IMR-90 (cell line): Measurements from ENCODE around the gene HSPB9. TPM values are rescaled to one million over a fixed set of nuclear protein-coding genes. Genes with fewer than 3 reads are reported as not detected.

Experiments used
- ATAC-seq: fragments of 200-7000 bp; cut with Tn5 transposase; 2 replicates; pipeline ENCODE4 v1.9.1; 2020; ENCODE audit warnings: low read depth, mild to moderate bottlenecking, moderate library complexity
- BruUV-seq: library from RNA; stranded (reverse); fragments of 400-500 nt; replicated peaks from 2 replicates; lab custom pipeline; 2021; lab: Mats Ljungman, UMichigan
- CTCF ChIA-PET: fragments of 300-600 bp; formaldehyde crosslinking; extraction: SDS; loops from one replicate; lab custom pipeline; 2021; ENCODE audit warnings: antibody characterized with exemption; lab: Yijun Ruan, JAX
- POLR2A ChIA-PET: fragments of 300-600 bp; sonication (Branson Sonifier 250); formaldehyde crosslinking; loops from one replicate; lab custom pipeline; 2022; ENCODE audit warnings: antibody characterized with exemption; ENCODE audit not compliant: unreplicated experiment; lab: Charles Lee
- DNase-seq: peaks from one replicate; pipeline ENCODE4 v3.0.0; 2013
- H2AFZ ChIP-seq: replicated peaks from 2 replicates; pipeline ENCODE3; 2013; ENCODE audit warnings: low read length, mild to moderate bottlenecking; ENCODE audit not compliant: poor library complexity
- H2AK5ac ChIP-seq: 2 replicates; pipeline ENCODE4 v1.6.1; 2013; ENCODE audit warnings: low read depth, low read length, inconsistent platforms
- H2AK9ac ChIP-seq: replicated peaks from 2 replicates; pipeline ENCODE3; 2013; ENCODE audit warnings: mild to moderate bottlenecking, low read depth, low read length, moderate library complexity; ENCODE audit not compliant: poor library complexity
- H2BK120ac ChIP-seq: 2 replicates; pipeline ENCODE4 v1.6.1; 2013; ENCODE audit warnings: low read depth, low read length, inconsistent platforms
- H2BK15ac ChIP-seq: 3 replicates; pipeline ENCODE4 v1.6.1; 2013; ENCODE audit warnings: low read depth, low read length, inconsistent platforms
- H2BK20ac ChIP-seq: 2 replicates; pipeline ENCODE4 v1.6.1; 2013; ENCODE audit warnings: low read depth, mild to moderate bottlenecking, inconsistent platforms, low read length, moderate library complexity
- H2BK5ac ChIP-seq: 2 replicates; pipeline ENCODE4 v1.6.1; 2013; ENCODE audit warnings: mild to moderate bottlenecking, low read depth, low read length, inconsistent platforms; ENCODE audit not compliant: poor library complexity, severe bottlenecking
- H3K14ac ChIP-seq: replicated peaks from 2 replicates; pipeline ENCODE4 v1.6.1; 2013; ENCODE audit warnings: low read depth, low read length, inconsistent platforms
- H3K18ac ChIP-seq: 2 replicates; pipeline ENCODE4 v1.6.1; 2013; ENCODE audit warnings: low read depth, low read length, control low read depth
- H3K23ac ChIP-seq: 2 replicates; pipeline ENCODE4 v1.6.1; 2013; ENCODE audit warnings: low read depth, low read length, inconsistent platforms
- H3K27ac ChIP-seq: 2 replicates; pipeline ENCODE4 v1.5.1; 2013; ENCODE audit warnings: mild to moderate bottlenecking, control low read depth, low read length; ENCODE audit not compliant: insufficient read depth
- H3K27me3 ChIP-seq: 2 replicates; pipeline ENCODE4 v1.6.1; 2013; ENCODE audit warnings: low read length; ENCODE audit not compliant: control insufficient read depth, insufficient read depth
- H3K36me3 ChIP-seq: 2 replicates; pipeline ENCODE4 v1.6.1; 2013; ENCODE audit warnings: low read length, mixed read lengths; ENCODE audit not compliant: control insufficient read depth, insufficient read depth
- H3K4ac ChIP-seq: 2 replicates; pipeline ENCODE4 v1.6.1; 2013; ENCODE audit warnings: low read depth, low read length, inconsistent platforms
- H3K4me1 ChIP-seq: 2 replicates; pipeline ENCODE4 v1.6.1; 2013; ENCODE audit warnings: low read length, mixed read lengths; ENCODE audit not compliant: control insufficient read depth, insufficient read depth
- H3K4me2 ChIP-seq: 2 replicates; pipeline ENCODE4 v1.6.1; 2013; ENCODE audit warnings: low read depth, mild to moderate bottlenecking, control low read depth, low read length, moderate library complexity
- H3K4me3 ChIP-seq: 2 replicates; pipeline ENCODE4 v1.5.1; 2013; ENCODE audit warnings: low read depth, mild to moderate bottlenecking, control low read depth, low read length, moderate library complexity; ENCODE audit not compliant: insufficient read depth
- H3K56ac ChIP-seq: 2 replicates; pipeline ENCODE4 v1.6.1; 2013; ENCODE audit warnings: low read length, inconsistent platforms; ENCODE audit not compliant: insufficient read depth; ENCODE audit errors: extremely low read depth
- H3K79me1 ChIP-seq, 2 experiments: 2 replicates each; pipeline ENCODE4 v1.6.1; 2013; ENCODE audit warnings: low read length in 2 of 2, inconsistent platforms in 1 of 2, low read depth in 1 of 2
- H3K9ac ChIP-seq: 2 replicates; pipeline ENCODE4 v1.6.1; 2013; ENCODE audit warnings: low read depth, low read length, control low read depth
- H3K9me1 ChIP-seq: 2 replicates; pipeline ENCODE4 v1.6.1; 2013; ENCODE audit warnings: low read length, inconsistent platforms; ENCODE audit not compliant: insufficient read depth
- H3K9me3 ChIP-seq: 2 replicates; pipeline ENCODE4 v1.6.1; 2013; ENCODE audit warnings: low read length; ENCODE audit not compliant: control insufficient read depth, insufficient read depth
- H4K20me1 ChIP-seq: 2 replicates; pipeline ENCODE4 v1.6.1; 2013; ENCODE audit warnings: low read length, inconsistent platforms; ENCODE audit not compliant: insufficient read depth
- H4K5ac ChIP-seq: 2 replicates; pipeline ENCODE4 v1.6.1; 2013; ENCODE audit warnings: mild to moderate bottlenecking, low read depth, low read length, control low read depth
- H4K8ac ChIP-seq, 2 experiments: 2 replicates each; pipeline ENCODE4 v1.6.1; 2013; ENCODE audit warnings: low read depth in 2 of 2, low read length in 2 of 2, control low read depth in 1 of 2, inconsistent platforms in 1 of 2
- H4K91ac ChIP-seq: 2 replicates; pipeline ENCODE4 v1.6.1; 2013; ENCODE audit warnings: low read depth, low read length, inconsistent platforms; ENCODE audit not compliant: insufficient read depth
- BHLHE40 ChIP-seq: fragments of 150-350 bp; IDR thresholded peaks from 2 replicates; pipeline ENCODE4 v1.6.1; 2016; ENCODE audit warnings: mild to moderate bottlenecking, low read depth, low read length
- CEBPB ChIP-seq: IDR thresholded peaks from 2 replicates; pipeline ENCODE4 v1.6.1; 2012; ENCODE audit warnings: low read depth, low read length, improper control_type of control experiment
- CHD1 ChIP-seq: IDR thresholded peaks from 2 replicates; pipeline ENCODE4 v1.6.1; 2012; ENCODE audit warnings: low read depth, low read length, improper control_type of control experiment
- FOS ChIP-seq: fragments of 150-350 bp; IDR thresholded peaks from 2 replicates; pipeline ENCODE4 v1.6.1; 2016; ENCODE audit warnings: low read depth, low read length
- MAFK ChIP-seq: IDR thresholded peaks from 2 replicates; pipeline ENCODE4 v1.6.1; 2012; ENCODE audit warnings: low read depth, low read length, improper control_type of control experiment
- MAZ ChIP-seq: IDR thresholded peaks from 2 replicates; pipeline ENCODE4 v1.6.1; 2012; ENCODE audit warnings: low read depth, mild to moderate bottlenecking, low read length, improper control_type of control experiment, moderate library complexity, borderline replicate concordance
- NFE2L2 ChIP-seq: fragments of 150-350 bp; IDR thresholded peaks from 2 replicates; pipeline ENCODE4 v1.6.1; 2016; ENCODE audit warnings: low read depth, mild to moderate bottlenecking, low read length
- RAD21 ChIP-seq: IDR thresholded peaks from 2 replicates; pipeline ENCODE4 v1.6.1; 2012; ENCODE audit warnings: low read length, improper control_type of control experiment
- RFX5 ChIP-seq: IDR thresholded peaks from 2 replicates; pipeline ENCODE4 v1.8.0; 2012; ENCODE audit warnings: low read depth, mild to moderate bottlenecking, low read length, moderate library complexity
- SMC3 ChIP-seq: fragments of 150-350 bp; IDR thresholded peaks from 2 replicates; pipeline ENCODE4 v1.6.1; 2016; ENCODE audit warnings: low read depth, mild to moderate bottlenecking, antibody characterized with exemption, low read length, moderate library complexity
- USF2 ChIP-seq: fragments of 150-350 bp; IDR thresholded peaks from 2 replicates; pipeline ENCODE4 v1.6.1; 2017; ENCODE audit warnings: mild to moderate bottlenecking, antibody characterized with exemption, low read length, low read depth
- WGBS, 2 experiments: methylation state at CpG; one replicate each; pipeline versions ENCODE4 v1.1.5 to v1.1.7; 2013; ENCODE audit warnings: missing lambda C conversion rate in 2 of 2; ENCODE audit not compliant: insufficient read length in 1 of 2; ENCODE audit errors: extremely low coverage in 2 of 2; 5-methylcytosine and 5-hydroxymethylcytosine counted together
- dilution Hi-C: fragments of 300-500 bp; cut with HindIII; formaldehyde crosslinking; loops from one replicate; pipeline ENCODE4 v1.14.3; 2018; ENCODE audit warnings: low sequenced_read_pairs; ENCODE audit not compliant: unreplicated experiment
- in situ Hi-C: fragments of 300-500 bp; cut with MboI; formaldehyde crosslinking; loops from 3 replicates; pipeline ENCODE4 v1.14.3; 2019; ENCODE audit warnings: low sequenced_read_pairs, inconsistent platforms, mixed read lengths
- intact Hi-C: fragments of 100-400 bp; cut with micrococcal nuclease; formaldehyde crosslinking; loops from 2 replicates; pipeline ENCODE4 v1.10.0; 2022
- polyA plus RNA-seq, 3 experiments: library from polyadenylated mRNA; depleted of rRNA; stranded (reverse); fragments of >200 nt; gene quantifications; 2 replicates each; pipeline ENCODE4 v1.2.3, GENCODE V29; 2012; ENCODE audit warnings: low replicate concordance in 1 of 3
- total RNA-seq: library from RNA; depleted of rRNA; stranded (reverse); fragments of >200 nt; gene quantifications from 2 replicates; pipeline ENCODE4 v1.2.3, GENCODE V29; 2012
- TF ChIP-seq, protein P1 (sequence below): conservative IDR thresholded peaks from 2 replicates; pipeline ENCODE4 v1.5.1; 2012; ENCODE audit warnings: mild to moderate bottlenecking, low read depth, low read length, improper control_type of control experiment
- TF ChIP-seq, protein P2 (sequence below): fragments of 150-350 bp; IDR thresholded peaks from 2 replicates; pipeline ENCODE4 v1.6.1; 2016; ENCODE audit warnings: low read depth, mild to moderate bottlenecking, low read length, moderate library complexity, borderline replicate concordance

Gene HSPB9
- total and polyA plus RNA-seq, 2 of the 4 experiments (the other 2 are of a cell fraction): not detected

DNA sequence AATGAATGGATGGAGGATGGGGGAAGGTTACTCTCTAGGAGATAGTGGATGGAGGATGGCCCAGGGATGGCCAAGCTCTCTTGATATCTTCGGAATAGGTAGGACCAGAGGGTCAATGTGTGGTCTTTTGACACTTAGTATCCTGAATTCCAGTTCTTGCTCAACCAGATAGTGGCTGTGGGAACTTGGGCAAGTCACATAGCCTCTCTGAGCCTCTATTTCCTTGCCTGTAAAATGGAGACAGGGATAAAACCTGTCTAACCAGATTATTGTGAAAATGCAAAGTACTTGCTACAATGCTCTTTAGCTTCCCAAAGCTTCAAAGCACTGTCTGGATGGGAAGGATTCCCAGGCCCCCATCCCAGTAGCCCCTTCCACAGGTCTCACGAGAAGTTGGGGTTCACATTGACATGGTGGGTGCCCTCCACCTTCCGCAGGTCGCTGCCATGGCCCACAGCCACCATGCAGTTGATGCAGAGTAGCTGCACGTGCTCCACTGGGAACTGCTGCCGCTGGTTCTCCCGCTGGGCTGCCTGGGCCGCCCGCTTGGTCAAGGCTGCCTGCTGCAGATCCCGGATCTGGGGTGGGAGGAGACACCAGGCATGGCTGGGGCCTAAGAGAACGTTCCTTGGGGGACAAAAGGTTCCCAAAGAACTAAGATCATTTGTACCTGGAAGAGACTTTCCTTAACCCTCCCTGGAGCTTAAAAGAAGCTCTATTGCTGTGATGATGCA, 19.2 kb upstream of the HSPB9 start:
- dilution Hi-C loops (no loop called here), in situ Hi-C loops (no loop called here), intact Hi-C loops (no loop called here)
- WGBS, 2 experiments: 68% methylated on average over 7 of the region's 11 CpGs; no CpG with 5 or more reads in 1 of the 2 experiments
- no peaks in the 10 kb centered on the region for H3K79me1 ChIP-seq
- no peak overlapping the region for H3K23ac ChIP-seq
- H3K4ac ChIP-seq: no peak overlapping the region
- no peak overlapping the region for H3K4me2 ChIP-seq
- no peak overlapping the region for H3K27ac ChIP-seq
- ChIA-PET CTCF (no interaction called here), POLR2A (interaction anchor here (0.6 kb wide), 1 partner anchor 206 kb away, joined by 13 read pairs; no protein-coding TSS in a partner anchor)
- no peak overlapping the region for H4K5ac ChIP-seq
- H2AK9ac ChIP-seq: no peak overlapping the region
- BruUV-seq: no TSS peak
- H2BK20ac ChIP-seq: no peak overlapping the region
- H3K4me1 ChIP-seq: 0 out of 2 replicates have a peak, but pooled peaks cover 2% of the 10 kb centered on the region
- H2BK15ac ChIP-seq: no peak overlapping the region
- no peak overlapping the region for H2AK5ac ChIP-seq
- H3K9ac ChIP-seq: no peak overlapping the region
- peaks cover 21% of the 10 kb centered on the region for H3K27me3 ChIP-seq
- peaks cover 4% of the 10 kb centered on the region; the same call in 1 of the 2 replicates for H3K9me1 ChIP-seq
- H3K56ac ChIP-seq: no peak overlapping the region
- H2BK120ac ChIP-seq: no peak overlapping the region
- H2BK5ac ChIP-seq: no peak overlapping the region
- no peak overlapping the region for H4K91ac ChIP-seq
- no peaks in the 10 kb centered on the region for H4K20me1 ChIP-seq
- no peak for DNase-seq
- H3K9me3 ChIP-seq: no peaks in the 10 kb centered on the region
- no peak for TF ChIP-seq FOS
- TF ChIP-seq SMC3: no peak
- TF ChIP-seq BHLHE40: no peak
- TF ChIP-seq CHD1: no peak
- TF ChIP-seq MAZ: no peak
- no peak for TF ChIP-seq MAFK
- TF ChIP-seq, protein P1, sequence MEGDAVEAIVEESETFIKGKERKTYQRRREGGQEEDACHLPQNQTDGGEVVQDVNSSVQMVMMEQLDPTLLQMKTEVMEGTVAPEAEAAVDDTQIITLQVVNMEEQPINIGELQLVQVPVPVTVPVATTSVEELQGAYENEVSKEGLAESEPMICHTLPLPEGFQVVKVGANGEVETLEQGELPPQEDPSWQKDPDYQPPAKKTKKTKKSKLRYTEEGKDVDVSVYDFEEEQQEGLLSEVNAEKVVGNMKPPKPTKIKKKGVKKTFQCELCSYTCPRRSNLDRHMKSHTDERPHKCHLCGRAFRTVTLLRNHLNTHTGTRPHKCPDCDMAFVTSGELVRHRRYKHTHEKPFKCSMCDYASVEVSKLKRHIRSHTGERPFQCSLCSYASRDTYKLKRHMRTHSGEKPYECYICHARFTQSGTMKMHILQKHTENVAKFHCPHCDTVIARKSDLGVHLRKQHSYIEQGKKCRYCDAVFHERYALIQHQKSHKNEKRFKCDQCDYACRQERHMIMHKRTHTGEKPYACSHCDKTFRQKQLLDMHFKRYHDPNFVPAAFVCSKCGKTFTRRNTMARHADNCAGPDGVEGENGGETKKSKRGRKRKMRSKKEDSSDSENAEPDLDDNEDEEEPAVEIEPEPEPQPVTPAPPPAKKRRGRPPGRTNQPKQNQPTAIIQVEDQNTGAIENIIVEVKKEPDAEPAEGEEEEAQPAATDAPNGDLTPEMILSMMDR: no peak
- TF ChIP-seq CEBPB: no peak
- no peak for TF ChIP-seq RFX5
- TF ChIP-seq, protein P2, sequence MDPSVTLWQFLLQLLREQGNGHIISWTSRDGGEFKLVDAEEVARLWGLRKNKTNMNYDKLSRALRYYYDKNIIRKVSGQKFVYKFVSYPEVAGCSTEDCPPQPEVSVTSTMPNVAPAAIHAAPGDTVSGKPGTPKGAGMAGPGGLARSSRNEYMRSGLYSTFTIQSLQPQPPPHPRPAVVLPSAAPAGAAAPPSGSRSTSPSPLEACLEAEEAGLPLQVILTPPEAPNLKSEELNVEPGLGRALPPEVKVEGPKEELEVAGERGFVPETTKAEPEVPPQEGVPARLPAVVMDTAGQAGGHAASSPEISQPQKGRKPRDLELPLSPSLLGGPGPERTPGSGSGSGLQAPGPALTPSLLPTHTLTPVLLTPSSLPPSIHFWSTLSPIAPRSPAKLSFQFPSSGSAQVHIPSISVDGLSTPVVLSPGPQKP: no peak
- no peak for TF ChIP-seq USF2
- TF ChIP-seq NFE2L2: no peak
- TF ChIP-seq RAD21: no peak
- no peak overlapping the region for H2AFZ ChIP-seq
- no peak overlapping the region for H4K8ac ChIP-seq
- H3K18ac ChIP-seq: no peak overlapping the region
- H3K14ac ChIP-seq: no peak overlapping the region
- ATAC-seq: no peak
- no peaks in the 10 kb centered on the region for H3K36me3 ChIP-seq
- H3K4me3 ChIP-seq: no peak overlapping the region
